Tibial artery (tissue), 4 donors: Measurements from ENCODE around the gene CHMP2A.

Experiments
- DNase-seq, 2 donors: peaks; one replicate each; pipeline ENCODE4 v3.0.0-alpha.2; 2019
- H3K27ac ChIP-seq, 2 donors: fragments of 200-600 bp; sonication (generic) in 1 of 2; 1 replicate in 1 of 2; 2 replicates in 1 of 2; pipeline ENCODE4 v1.5.1; 2018 to 2019; ENCODE audit warnings: mild to moderate bottlenecking in 1 of 2
- H3K27me3 ChIP-seq, 2 donors: fragments of 200-600 bp; sonication (generic) in 1 of 2; one replicate each; pipeline versions ENCODE4 v1.5.1 to v1.6.0; 2016 to 2019
- H3K36me3 ChIP-seq, 3 donors: fragments of 200-600 bp; sonication (generic) in 2 of 3; one replicate each; pipeline ENCODE4 v1.5.1; 2016 to 2019; ENCODE audit warnings: mild to moderate bottlenecking in 2 of 3
- H3K4me1 ChIP-seq, 4 donors: fragments of 200-600 bp; sonication (generic) in 2 of 4; 1 replicate in 3 of 4; 2 replicates in 1 of 4; pipeline ENCODE4 v1.5.1; 2016 to 2019
- H3K4me3 ChIP-seq, 2 donors: fragments of 200-600 bp; sonication (generic) in 1 of 2; 1 replicate in 1 of 2; 2 replicates in 1 of 2; pipeline ENCODE4 v1.5.1; 2018 to 2019; ENCODE audit warnings: mild to moderate bottlenecking in 2 of 2
- H3K9me3 ChIP-seq, 3 donors: fragments of 200-600 bp; sonication (generic) in 1 of 3; one replicate each; pipeline ENCODE4 v1.5.1; 2016 to 2019
- intact Hi-C: fragments of 100-400 bp; cut with DNase I; formaldehyde crosslinking; loops from one replicate; pipeline ENCODE4 v1.15.0; 2023; ENCODE audit warnings: low total_unique reads
- TF ChIP-seq, protein P1 (sequence below), 2 experiments: fragments of 200-600 bp in 1 of 2; fragments of 450-650 bp in 1 of 2; IDR thresholded peaks; one replicate each; pipeline ENCODE4 v1.5.1; 2017 to 2019; ENCODE audit warnings: antibody characterized with exemption in 2 of 2, mild to moderate bottlenecking in 1 of 2, moderate library complexity in 1 of 2

The CHMP2A gene

DNA sequence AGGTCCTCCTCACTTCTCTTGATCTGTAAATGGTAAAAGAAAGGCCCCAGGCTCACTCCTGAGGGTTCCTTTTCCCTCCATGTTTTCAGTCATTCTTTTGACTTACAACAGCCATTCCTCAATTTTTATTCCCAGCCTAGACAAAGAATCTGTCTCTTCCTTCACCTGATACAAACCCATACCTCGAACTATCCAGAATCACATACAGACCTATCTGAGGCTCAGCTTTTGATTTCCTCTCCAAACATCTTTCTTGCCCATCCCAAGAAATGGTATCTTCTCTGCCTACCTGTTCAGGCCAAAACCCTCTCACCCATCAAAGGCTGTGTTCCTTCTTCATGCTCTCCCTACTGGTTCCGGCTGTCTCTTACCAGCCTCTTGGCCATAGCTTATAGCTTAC, 2.2 kb downstream of the CHMP2A start:
- intact Hi-C loops = no loop called here
- H3K4me3 ChIP-seq = no peak overlapping the region
- H3K27me3 ChIP-seq = no peaks in the 10 kb centered on the region
- H3K27ac ChIP-seq = no peak overlapping the region
- H3K9me3 ChIP-seq = no peaks in the 10 kb centered on the region
- DNase-seq = no peak
- TF ChIP-seq, protein P1, sequence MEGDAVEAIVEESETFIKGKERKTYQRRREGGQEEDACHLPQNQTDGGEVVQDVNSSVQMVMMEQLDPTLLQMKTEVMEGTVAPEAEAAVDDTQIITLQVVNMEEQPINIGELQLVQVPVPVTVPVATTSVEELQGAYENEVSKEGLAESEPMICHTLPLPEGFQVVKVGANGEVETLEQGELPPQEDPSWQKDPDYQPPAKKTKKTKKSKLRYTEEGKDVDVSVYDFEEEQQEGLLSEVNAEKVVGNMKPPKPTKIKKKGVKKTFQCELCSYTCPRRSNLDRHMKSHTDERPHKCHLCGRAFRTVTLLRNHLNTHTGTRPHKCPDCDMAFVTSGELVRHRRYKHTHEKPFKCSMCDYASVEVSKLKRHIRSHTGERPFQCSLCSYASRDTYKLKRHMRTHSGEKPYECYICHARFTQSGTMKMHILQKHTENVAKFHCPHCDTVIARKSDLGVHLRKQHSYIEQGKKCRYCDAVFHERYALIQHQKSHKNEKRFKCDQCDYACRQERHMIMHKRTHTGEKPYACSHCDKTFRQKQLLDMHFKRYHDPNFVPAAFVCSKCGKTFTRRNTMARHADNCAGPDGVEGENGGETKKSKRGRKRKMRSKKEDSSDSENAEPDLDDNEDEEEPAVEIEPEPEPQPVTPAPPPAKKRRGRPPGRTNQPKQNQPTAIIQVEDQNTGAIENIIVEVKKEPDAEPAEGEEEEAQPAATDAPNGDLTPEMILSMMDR (IDR thresholded peaks at IDR 0.05) = no peak
- H3K36me3 ChIP-seq = peaks cover 58 to 72% (median 68%) of the 10 kb centered on the region in 3 donors
- peaks cover 0 to 46% (median 37%) of the 10 kb centered on the region in 4 donors for H3K4me1 ChIP-seq

DNA sequence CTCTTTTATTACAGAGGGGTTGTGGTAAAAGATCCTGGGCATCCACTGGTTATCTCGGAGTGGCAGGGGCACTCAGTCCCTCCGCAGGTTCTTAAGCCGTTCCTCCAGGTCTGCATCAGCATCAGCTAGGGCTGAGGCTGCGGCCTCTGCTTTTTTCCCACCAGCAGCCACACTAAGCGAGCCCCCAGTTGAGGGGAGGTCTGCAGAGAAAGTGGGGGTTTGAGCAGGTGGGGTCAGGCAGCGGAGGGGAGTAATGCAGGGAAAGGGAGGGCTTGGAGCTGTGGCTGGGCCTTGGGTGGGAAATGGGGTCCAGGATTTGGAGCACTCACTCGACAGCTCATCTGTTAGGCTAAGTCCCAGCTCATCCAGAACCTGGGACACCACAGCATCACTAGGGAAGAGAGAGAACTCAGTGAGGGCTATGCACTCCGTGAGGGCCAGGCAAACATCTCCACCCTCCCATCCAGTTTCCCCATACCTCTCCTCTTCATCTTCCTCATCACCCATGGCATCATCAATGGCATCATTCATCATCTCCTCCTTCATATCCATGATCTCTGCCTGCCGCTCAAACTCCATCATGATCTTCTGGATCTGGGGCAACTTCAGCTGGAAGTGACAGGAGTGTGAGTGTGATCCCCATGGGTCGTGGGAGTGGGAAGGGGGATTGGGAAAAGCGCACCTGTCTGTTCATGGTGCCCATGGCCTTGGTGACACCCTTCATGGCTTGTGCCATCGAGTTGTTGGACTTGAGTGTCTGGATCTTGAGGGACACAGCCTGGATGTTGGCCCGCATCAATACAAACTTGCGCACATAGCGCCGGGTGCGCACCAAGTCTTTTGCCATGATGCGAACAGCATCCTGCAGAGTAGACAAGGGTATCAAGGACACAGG, 3.1 kb downstream of the CHMP2A start:
- TF ChIP-seq, protein P1 (IDR thresholded peaks at IDR 0.05) = no peak
- no peaks in the 10 kb centered on the region for H3K9me3 ChIP-seq
- no peaks in the 10 kb centered on the region for H3K27me3 ChIP-seq
- no peak overlapping the region for H3K4me3 ChIP-seq
- H3K36me3 ChIP-seq = peaks cover 65 to 77% (median 72%) of the 10 kb centered on the region in 3 donors
- no peak for DNase-seq
- H3K27ac ChIP-seq = no peak overlapping the region
- intact Hi-C loops = no loop called here
- peaks cover 0 to 46% (median 37%) of the 10 kb centered on the region in 4 donors for H3K4me1 ChIP-seq

DNA sequence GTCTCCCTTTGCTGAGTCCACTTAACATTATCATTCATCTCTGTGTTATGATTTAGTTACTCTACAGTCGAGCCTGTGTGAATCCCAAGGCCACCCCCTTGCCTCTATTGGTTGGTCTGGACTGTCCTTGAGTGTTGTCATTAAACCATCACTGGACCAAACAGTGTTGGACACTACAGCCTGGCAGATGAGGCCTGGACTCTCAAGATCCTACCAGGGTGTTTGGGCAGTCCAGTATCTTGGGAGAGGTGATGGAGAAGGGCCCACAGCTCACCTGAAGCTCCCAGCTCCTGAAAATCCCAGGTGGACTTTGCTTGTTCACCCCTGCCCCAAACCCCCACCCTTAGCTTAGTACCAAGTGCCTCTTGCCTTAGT, 3.8 kb downstream of the CHMP2A start:
- H3K27ac ChIP-seq = no peak overlapping the region
- intact Hi-C loops = no loop called here
- H3K27me3 ChIP-seq = no peaks in the 10 kb centered on the region
- TF ChIP-seq, protein P1 (IDR thresholded peaks at IDR 0.05) = no peak
- no peak overlapping the region for H3K4me3 ChIP-seq
- peaks cover 58 to 77% (median 68%) of the 10 kb centered on the region in 3 donors for H3K36me3 ChIP-seq
- no peaks in the 10 kb centered on the region for H3K9me3 ChIP-seq
- no peak for DNase-seq
- H3K4me1 ChIP-seq = peaks cover 0 to 46% (median 37%) of the 10 kb centered on the region in 4 donors

DNA sequence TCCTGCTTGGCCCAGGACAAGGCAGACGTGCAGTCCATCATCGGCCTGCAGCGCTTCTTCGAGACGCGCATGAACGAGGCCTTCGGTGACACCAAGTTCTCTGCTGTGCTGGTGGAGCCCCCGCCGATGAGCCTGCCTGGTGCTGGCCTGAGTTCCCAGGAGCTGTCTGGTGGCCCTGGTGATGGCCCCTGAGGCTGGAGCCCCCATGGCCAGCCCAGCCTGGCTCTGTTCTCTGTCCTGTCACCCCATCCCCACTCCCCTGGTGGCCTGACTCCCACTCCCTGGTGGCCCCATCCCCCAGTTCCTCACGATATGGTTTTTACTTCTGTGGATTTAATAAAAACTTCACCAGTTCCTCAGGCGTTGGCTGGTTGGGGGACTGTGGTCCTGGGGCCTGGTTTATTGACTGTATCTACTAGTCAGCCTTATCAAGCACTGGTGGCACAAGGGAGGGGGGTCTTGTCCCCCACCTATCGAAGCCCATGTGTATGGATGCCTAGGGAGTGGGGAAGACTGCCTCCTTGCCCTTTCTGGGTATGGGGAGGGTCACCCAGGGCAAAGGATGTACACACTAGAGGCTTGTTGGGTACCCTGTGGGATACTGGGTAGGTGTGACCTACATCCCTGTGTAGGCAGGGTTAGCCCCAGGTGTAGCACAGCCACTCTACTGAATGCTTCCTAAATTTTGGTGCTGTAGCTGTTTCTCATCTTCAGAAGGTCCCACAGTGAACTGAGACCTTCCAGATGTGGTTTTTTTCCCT, 4.4 kb downstream of the CHMP2A start:
- Histone ChIP-seq H3K27ac (no peak overlapping the region), H3K9me3 (no peaks in the 10 kb centered on the region), H3K4me3 (no peak overlapping the region), H3K27me3 (no peaks in the 10 kb centered on the region), H3K36me3 (peaks cover 54 to 73% (median 66%) of the 10 kb centered on the region in 3 donors), H3K4me1 (peaks cover 0 to 46% (median 38%) of the 10 kb centered on the region in 4 donors)
- intact Hi-C loops = no loop called here
- TF ChIP-seq, protein P1 (IDR thresholded peaks at IDR 0.05) = no peak
- no peak for DNase-seq

DNA sequence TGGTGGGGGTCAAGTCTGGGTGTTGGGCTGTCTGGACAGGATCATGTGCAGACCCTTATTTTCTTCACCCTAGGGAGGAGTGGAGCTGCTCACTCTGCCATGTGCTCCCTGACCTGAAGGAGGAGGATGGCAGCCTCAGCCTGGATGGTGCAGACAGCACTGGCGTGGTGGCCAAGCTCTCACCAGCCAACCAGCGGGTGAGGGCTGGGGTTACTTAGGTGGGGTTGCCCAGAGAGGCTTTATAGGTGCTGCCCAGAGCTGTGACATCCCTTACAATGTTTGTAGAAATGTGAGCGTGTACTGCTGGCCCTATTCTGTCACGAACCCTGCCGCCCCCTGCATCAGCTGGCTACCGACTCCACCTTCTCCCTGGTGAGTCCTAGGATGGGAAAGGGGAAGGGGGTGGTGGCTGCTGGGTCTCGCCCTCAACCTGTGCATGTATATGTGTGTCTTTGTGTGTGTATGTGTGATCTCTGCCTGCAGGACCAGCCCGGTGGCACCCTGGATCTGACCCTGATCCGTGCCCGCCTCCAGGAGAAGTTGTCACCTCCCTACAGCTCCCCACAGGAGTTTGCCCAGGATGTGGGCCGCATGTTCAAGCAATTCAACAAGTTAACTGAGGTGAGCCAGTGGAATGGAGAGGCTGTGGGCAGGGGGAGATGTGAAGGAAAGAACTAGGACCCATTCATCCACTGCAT, 5.1 kb downstream of the CHMP2A start:
- intact Hi-C loops = no loop called here

More for the DNA sequence above, 5.1 kb downstream of the CHMP2A start:
- H3K4me1 ChIP-seq = peaks cover 0 to 47% (median 39%) of the 10 kb centered on the region in 4 donors
- DNase-seq = no peak
- H3K27ac ChIP-seq = no peak overlapping the region
- no peak overlapping the region for H3K4me3 ChIP-seq
- TF ChIP-seq, protein P1 (IDR thresholded peaks at IDR 0.05) = no peak
- H3K36me3 ChIP-seq = peaks cover 54 to 72% (median 66%) of the 10 kb centered on the region in 3 donors
- H3K9me3 ChIP-seq = no peaks in the 10 kb centered on the region
- no peaks in the 10 kb centered on the region for H3K27me3 ChIP-seq
